Neural progenitor cell (in vitro differentiated cells): ENCODE data around the gene SERTAD4. TPM values are rescaled to one million over a fixed set of nuclear protein-coding genes. Genes with fewer than 3 reads are reported as not detected.

Experiments used
- DNase-seq: peaks from one replicate; pipeline ENCODE4 v3.0.0-alpha.2; 2016; ENCODE audit warnings: low spot score
- H2AFZ ChIP-seq: fragments of 200-600 bp; sonication (generic); replicated peaks from 2 replicates; pipeline ENCODE4 v1.6.1; 2016; ENCODE audit warnings: antibody characterized with exemption
- H3F3A ChIP-seq: fragments of 200-600 bp; sonication (generic); 2 replicates; pipeline ENCODE4 v1.6.1; 2016; ENCODE audit warnings: antibody characterized with exemption, low read depth
- H3K27ac ChIP-seq: fragments of 200-600 bp; sonication (generic); 2 replicates; pipeline ENCODE4 v1.5.1; 2016; ENCODE audit warnings: mild to moderate bottlenecking
- H3K27me3 ChIP-seq: fragments of 200-600 bp; sonication (generic); 2 replicates; pipeline ENCODE4 v1.6.1; 2016; ENCODE audit warnings: mild to moderate bottlenecking, moderate library complexity
- H3K36me3 ChIP-seq: fragments of 200-600 bp; sonication (generic); 2 replicates; pipeline ENCODE4 v1.5.1; 2016
- H3K4me1 ChIP-seq: fragments of 200-600 bp; sonication (generic); 2 replicates; pipeline ENCODE4 v1.6.1; 2016; ENCODE audit warnings: mixed run types
- H3K4me2 ChIP-seq: fragments of 200-600 bp; sonication (generic); 2 replicates; pipeline ENCODE4 v1.6.1; 2016
- H3K4me3 ChIP-seq: fragments of 200-600 bp; sonication (generic); 2 replicates; pipeline ENCODE4 v1.5.1; 2016
- H3K79me2 ChIP-seq: fragments of 200-600 bp; sonication (generic); 2 replicates; pipeline ENCODE4 v1.6.1; 2016; ENCODE audit warnings: low read depth
- H3K9ac ChIP-seq: fragments of 200-600 bp; sonication (generic); 2 replicates; pipeline ENCODE4 v1.6.1; 2016
- H3K9me3 ChIP-seq: fragments of 200-600 bp; sonication (generic); 2 replicates; pipeline ENCODE4 v1.5.1; 2016; ENCODE audit warnings: low read depth
- H4K20me1 ChIP-seq: fragments of 200-600 bp; sonication (generic); 2 replicates; pipeline ENCODE4 v1.6.1; 2016; ENCODE audit warnings: low read depth
- H3K27ac Mint-ChIP-seq: 3 replicates; pipeline ENCODE4 v1.8.0; 2021; ENCODE audit warnings: mixed read lengths
- H3K27me3 Mint-ChIP-seq: 2 replicates; pipeline ENCODE4 v1.8.0; 2022; ENCODE audit warnings: low read depth, mild to moderate bottlenecking, inconsistent platforms, moderate library complexity, mixed read lengths; ENCODE audit not compliant: insufficient read depth
- H3K36me3 Mint-ChIP-seq: 3 replicates; pipeline ENCODE4 v1.8.0; 2021; ENCODE audit warnings: mixed read lengths
- H3K4me1 Mint-ChIP-seq: 3 replicates; pipeline ENCODE4 v1.8.0; 2021; ENCODE audit warnings: mixed read lengths
- H3K4me3 Mint-ChIP-seq: 3 replicates; pipeline ENCODE4 v1.8.0; 2021; ENCODE audit warnings: mild to moderate bottlenecking, moderate library complexity, mixed read lengths
- H3K9me3 Mint-ChIP-seq: 3 replicates; pipeline ENCODE4 v1.8.0; 2020; ENCODE audit warnings: mixed read lengths
- CTCF ChIP-seq: fragments of 200-600 bp; sonication (generic); IDR thresholded peaks from 2 replicates; pipeline ENCODE4 v1.5.1; 2017; ENCODE audit warnings: antibody characterized with exemption, mild to moderate bottlenecking
- EZH2 ChIP-seq: fragments of 200-600 bp; sonication (generic); IDR thresholded peaks from 2 replicates; pipeline ENCODE4 v1.6.1; 2017; ENCODE audit warnings: antibody characterized with exemption, mild to moderate bottlenecking, moderate library complexity
- EZH2phosphoT487 ChIP-seq: fragments of 200-600 bp; sonication (generic); IDR thresholded peaks from 2 replicates; pipeline ENCODE4 v1.6.1; 2017; ENCODE audit warnings: antibody characterized with exemption
- total RNA-seq: library from RNA; depleted of rRNA; stranded (reverse); fragments of >200 nt; gene quantifications from 2 replicates; pipeline ENCODE4 v1.2.3, GENCODE V29; 2015; ENCODE audit warnings: low replicate concordance

Gene SERTAD4
- total RNA-seq, 1 donor from 2014 or later: 2.8 TPM

GRCh38 chr1:210222340-210223006 lies 10.1 kb upstream of the SERTAD4 start:
- no peak for TF ChIP-seq EZH2
- TF ChIP-seq CTCF: no peak
- no peak for TF ChIP-seq EZH2phosphoT487
- no peak overlapping the region for H3K9ac ChIP-seq
- H3F3A ChIP-seq: peaks cover 4% of the 10 kb centered on the region
- H3K4me1 ChIP-seq: peaks cover 20% of the 10 kb centered on the region
- no peaks in the 10 kb centered on the region for H3K9me3 ChIP-seq
- Mint-ChIP-seq H3K9me3 (no peaks in the 10 kb centered on the region), H3K27me3 (peaks cover 6% of the 10 kb centered on the region), H3K4me3 (peak overlapping the region; percentile 14), H3K36me3 (no peaks in the 10 kb centered on the region), H3K4me1 (peaks cover 18% of the 10 kb centered on the region), H3K27ac (peak overlapping the region; percentile 89)
- H3K79me2 ChIP-seq: no peaks in the 10 kb centered on the region
- no peaks in the 10 kb centered on the region for H3K36me3 ChIP-seq
- H3K27ac ChIP-seq: no peak overlapping the region
- H3K4me3 ChIP-seq: peak overlapping the region; percentile 21
- H2AFZ ChIP-seq: peak overlapping the region; percentile 91
- H3K27me3 ChIP-seq: no peaks in the 10 kb centered on the region
- peak; percentile 67 for DNase-seq
- H4K20me1 ChIP-seq: no peaks in the 10 kb centered on the region
- peak overlapping the region; percentile 65 for H3K4me2 ChIP-seq

- H3K4me1 ChIP-seq: peaks cover 20% of the 10 kb centered on the region
- peak overlapping the region; percentile 91 for H2AFZ ChIP-seq
- H3K4me3 ChIP-seq: no peak overlapping the region
- DNase-seq: no peak
- Mint-ChIP-seq H3K4me1 (peaks cover 18% of the 10 kb centered on the region), H3K27me3 (peaks cover 6% of the 10 kb centered on the region), H3K4me3 (no peak overlapping the region), H3K36me3 (no peaks in the 10 kb centered on the region), H3K9me3 (no peaks in the 10 kb centered on the region), H3K27ac (no peak overlapping the region)
- H3K36me3 ChIP-seq: no peaks in the 10 kb centered on the region
- TF ChIP-seq EZH2phosphoT487: no peak
- TF ChIP-seq EZH2: no peak
- no peak for TF ChIP-seq CTCF
- no peak overlapping the region for H3K9ac ChIP-seq
- no peaks in the 10 kb centered on the region for H3K79me2 ChIP-seq
- no peaks in the 10 kb centered on the region for H4K20me1 ChIP-seq
- no peaks in the 10 kb centered on the region for H3K9me3 ChIP-seq
- H3K27ac ChIP-seq: no peak overlapping the region
- H3K4me2 ChIP-seq: peak overlapping the region; percentile 65
- peaks cover 4% of the 10 kb centered on the region for H3F3A ChIP-seq
- no peaks in the 10 kb centered on the region for H3K27me3 ChIP-seq
Observed at GRCh38 chr1:210223226-210223904, 9.2 kb upstream of the SERTAD4 start.

DNA sequence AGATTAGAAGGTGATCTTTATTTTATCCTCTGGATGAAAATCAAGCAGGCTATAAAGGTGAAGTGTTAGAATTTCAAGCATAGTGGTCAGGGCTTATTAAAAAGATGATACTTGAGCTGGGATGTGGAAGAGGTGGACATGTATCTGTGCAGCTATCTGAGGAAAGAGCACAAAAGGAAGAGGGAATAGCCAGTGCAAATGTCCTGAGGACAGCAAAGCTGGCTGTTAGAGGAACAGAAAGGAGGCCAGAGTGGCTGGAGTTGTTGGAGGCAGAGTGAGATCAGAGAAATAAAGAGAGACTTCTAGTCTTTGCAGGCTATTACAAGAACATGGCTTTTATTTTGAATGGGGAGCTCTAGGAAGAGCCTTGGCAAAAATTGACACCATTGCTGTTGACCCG lies 4.4 kb upstream of the SERTAD4 start:
- no peaks in the 10 kb centered on the region for H3K79me2 ChIP-seq
- no peaks in the 10 kb centered on the region for H3K9me3 ChIP-seq
- Mint-ChIP-seq H3K27ac (no peak overlapping the region), H3K27me3 (peaks cover 8% of the 10 kb centered on the region), H3K4me3 (no peak overlapping the region), H3K4me1 (peaks cover 20% of the 10 kb centered on the region), H3K36me3 (no peaks in the 10 kb centered on the region), H3K9me3 (no peaks in the 10 kb centered on the region)
- no peaks in the 10 kb centered on the region for H4K20me1 ChIP-seq
- peaks cover 43% of the 10 kb centered on the region for H3K27me3 ChIP-seq
- H3K36me3 ChIP-seq: no peaks in the 10 kb centered on the region
- TF ChIP-seq CTCF (no peak), EZH2phosphoT487 (no peak), EZH2 (no peak)
- H3K9ac ChIP-seq: no peak overlapping the region
- H3K4me1 ChIP-seq: peaks cover 6% of the 10 kb centered on the region
- H3K4me2 ChIP-seq: no peak overlapping the region
- no peak overlapping the region for H3K27ac ChIP-seq
- DNase-seq: no peak
- no peaks in the 10 kb centered on the region for H3F3A ChIP-seq
- H2AFZ ChIP-seq: no peak overlapping the region
- no peak overlapping the region for H3K4me3 ChIP-seq
